Activated T-cell treated with anti-CD3 and anti-CD28 coated beads, Interleukin-2, amount 50 U/mL, for 4 hours (primary cell): Measurements from ENCODE around the gene PLEK. TPM values are rescaled to one million over a fixed set of nuclear protein-coding genes. Genes with fewer than 3 reads are reported as not detected.
A peak's percentile ranks its signal among the peaks of the same experiment; 100 is the strongest.
"Not testable (repeated sequence)": the region's sequence is repeated elsewhere in the genome, so short reads cannot be mapped to it uniquely, and the experiment has no call there.

Experiments used
- ATAC-seq, 2 donors: fragments of 200-7000 bp; cut with Tn5 transposase; one replicate each; pipeline ENCODE4 v1.10.0; 2021
- DNase-seq: peaks from one replicate; pipeline ENCODE4 v3.0.0-alpha.2; 2020
- H3K27me3 Mint-ChIP-seq: one replicate; pipeline ENCODE4 v1.8.0; 2021; ENCODE audit warnings: low read depth, mixed read lengths
- H3K36me3 Mint-ChIP-seq: one replicate; pipeline ENCODE4 v1.8.0; 2022; ENCODE audit warnings: mixed read lengths; ENCODE audit not compliant: insufficient read depth
- H3K4me1 Mint-ChIP-seq: one replicate; pipeline ENCODE4 v1.8.0; 2021; ENCODE audit warnings: low read depth, mixed read lengths
- H3K4me3 Mint-ChIP-seq: one replicate; pipeline ENCODE4 v1.8.0; 2021; ENCODE audit warnings: mild to moderate bottlenecking, moderate library complexity, mixed read lengths
- H3K9me3 Mint-ChIP-seq: one replicate; pipeline ENCODE4 v1.8.0; 2021; ENCODE audit warnings: mixed read lengths
- total RNA-seq, 3 donors: library from RNA; stranded (reverse); gene quantifications; one replicate each; pipeline ENCODE4 v1.2.1, GENCODE V29; 2021

Gene PLEK
- total RNA-seq, 3 donors from 2014 or later = 2.6 to 7.8 (median 7.8) TPM

DNA sequence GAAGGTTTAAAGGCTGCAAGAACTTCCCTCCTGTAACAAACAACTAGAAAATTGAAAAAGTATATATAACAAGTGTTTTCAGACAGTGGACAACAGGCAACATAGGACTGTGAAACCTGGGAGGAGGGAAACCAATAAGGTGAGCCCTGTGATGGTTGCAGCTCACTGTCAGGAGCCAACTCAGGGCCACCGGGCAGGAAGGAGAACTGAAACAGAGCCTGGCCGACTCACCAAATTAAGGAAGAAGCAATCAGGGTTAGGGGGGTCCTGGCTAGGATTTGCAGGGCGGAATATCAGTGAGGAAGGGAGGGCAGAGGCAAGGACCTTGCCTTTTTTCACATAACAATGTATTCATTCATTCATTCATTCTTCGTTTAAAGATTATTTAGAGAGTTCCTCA is 23.5 kb upstream of the PLEK start:
- H3K27me3 Mint-ChIP-seq = peaks cover 36% of the 10 kb centered on the region
- no peaks in the 10 kb centered on the region for H3K9me3 Mint-ChIP-seq
- DNase-seq (no peak), ATAC-seq (no peak)
- no peaks in the 10 kb centered on the region for H3K36me3 Mint-ChIP-seq
- no peak overlapping the region for H3K4me3 Mint-ChIP-seq
- H3K4me1 Mint-ChIP-seq = no peaks in the 10 kb centered on the region

DNA sequence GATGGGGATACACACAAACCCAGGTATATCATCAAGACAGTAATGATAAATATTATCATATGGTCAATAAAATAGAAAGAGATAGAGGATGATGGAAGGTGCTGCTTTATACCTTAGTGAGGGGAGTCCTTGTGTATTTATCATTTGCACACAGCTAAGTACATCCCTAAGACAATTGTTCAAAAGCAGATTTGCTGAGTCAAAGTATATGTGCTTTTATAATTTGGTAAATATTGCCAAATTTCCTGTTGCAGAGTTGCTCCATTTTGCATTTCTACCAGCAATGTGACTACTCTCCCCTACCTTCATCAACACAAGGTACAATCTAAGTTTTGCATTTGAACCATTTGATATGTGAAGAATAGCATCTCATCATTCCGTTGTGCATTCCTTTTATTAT is 22.6 kb upstream of the PLEK start:
- DNase-seq = no peak
- Mint-ChIP-seq H3K36me3 (no peaks in the 10 kb centered on the region), H3K4me1 (no peaks in the 10 kb centered on the region), H3K4me3 (no peak overlapping the region), H3K9me3 (no peaks in the 10 kb centered on the region), H3K27me3 (peaks cover 45% of the 10 kb centered on the region)
- ATAC-seq = no peak

GRCh38 chr2:68344031-68344430 is 21.1 kb upstream of the PLEK start:
- ATAC-seq = no peak
- no peak for DNase-seq
- no peaks in the 10 kb centered on the region for H3K4me1 Mint-ChIP-seq
- H3K27me3 Mint-ChIP-seq = peaks cover 51% of the 10 kb centered on the region
- H3K9me3 Mint-ChIP-seq = no peaks in the 10 kb centered on the region
- no peak overlapping the region for H3K4me3 Mint-ChIP-seq
- H3K36me3 Mint-ChIP-seq = no peaks in the 10 kb centered on the region

DNA sequence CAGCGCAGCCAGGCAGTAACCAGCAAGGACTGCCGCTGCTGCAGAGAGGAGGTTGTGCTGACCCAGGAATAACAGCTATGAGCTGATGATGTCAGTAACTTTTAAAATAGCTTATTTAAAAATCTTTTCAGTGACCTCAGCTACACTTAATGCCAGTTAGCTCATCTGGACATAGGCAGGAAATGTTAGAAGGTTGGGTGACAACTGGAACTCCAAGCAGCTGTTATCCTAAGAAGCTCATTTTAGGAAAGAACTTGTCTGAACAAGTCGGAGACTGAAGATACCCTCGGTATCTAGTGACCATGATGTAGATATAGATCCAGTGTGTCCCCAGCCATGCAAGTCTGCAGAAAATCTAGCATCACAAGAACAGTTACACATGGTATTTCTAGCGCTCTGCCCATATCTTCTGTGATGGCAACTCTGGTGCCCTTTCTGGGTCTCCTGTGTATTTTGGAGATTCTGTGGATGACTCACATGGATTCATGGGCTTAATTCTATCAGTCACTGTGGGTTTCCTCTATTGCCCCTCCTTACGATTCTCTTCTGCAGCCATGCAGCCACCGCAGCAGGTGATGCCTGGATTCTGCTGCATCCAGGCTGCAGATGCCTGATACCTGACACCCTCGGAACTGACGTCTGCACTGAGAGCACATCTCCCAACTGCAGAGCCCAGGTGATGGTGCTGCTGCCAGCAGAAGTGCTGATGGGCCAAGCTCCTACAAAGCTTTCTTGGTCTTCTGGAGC is 19.8 kb upstream of the PLEK start:
- H3K27me3 Mint-ChIP-seq = peaks cover 41% of the 10 kb centered on the region
- H3K4me1 Mint-ChIP-seq = no peaks in the 10 kb centered on the region
- no peak overlapping the region for H3K4me3 Mint-ChIP-seq
- DNase-seq (no peak), ATAC-seq (no peak)
- no peaks in the 10 kb centered on the region for H3K36me3 Mint-ChIP-seq
- no peaks in the 10 kb centered on the region for H3K9me3 Mint-ChIP-seq

- not testable (repeated sequence) for H3K4me1 Mint-ChIP-seq, H3K36me3 Mint-ChIP-seq, ATAC-seq, H3K9me3 Mint-ChIP-seq, DNase-seq, H3K4me3 Mint-ChIP-seq
- peaks cover 27% of the 10 kb centered on the region for H3K27me3 Mint-ChIP-seq
Measured at GRCh38 chr2:68349091-68349490, 16.0 kb upstream of the PLEK start.

DNA sequence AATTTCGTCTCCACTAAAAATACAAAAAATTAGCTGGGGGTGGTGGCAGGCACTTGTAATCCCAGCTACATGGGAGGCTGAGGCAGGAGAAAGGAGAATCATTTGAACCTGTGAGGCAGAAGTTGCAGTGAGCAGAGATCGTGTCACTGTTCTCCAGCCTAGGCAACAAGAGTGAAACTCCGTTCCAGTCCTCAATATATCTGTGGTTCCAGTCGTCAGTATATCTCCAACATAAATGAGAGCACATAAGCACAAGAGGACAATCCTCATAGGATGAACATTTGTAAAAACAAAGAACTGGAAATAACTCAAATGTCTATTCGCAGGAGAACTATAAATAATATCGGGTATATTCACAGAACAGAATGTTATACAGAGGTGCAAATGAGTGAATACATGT is 13.1 kb upstream of the PLEK start:
- ATAC-seq = no peak
- no peaks in the 10 kb centered on the region for H3K4me1 Mint-ChIP-seq
- no peaks in the 10 kb centered on the region for H3K9me3 Mint-ChIP-seq
- H3K4me3 Mint-ChIP-seq = no peak overlapping the region
- no peaks in the 10 kb centered on the region for H3K36me3 Mint-ChIP-seq
- peaks cover 12% of the 10 kb centered on the region for H3K27me3 Mint-ChIP-seq
- DNase-seq = no peak

DNA sequence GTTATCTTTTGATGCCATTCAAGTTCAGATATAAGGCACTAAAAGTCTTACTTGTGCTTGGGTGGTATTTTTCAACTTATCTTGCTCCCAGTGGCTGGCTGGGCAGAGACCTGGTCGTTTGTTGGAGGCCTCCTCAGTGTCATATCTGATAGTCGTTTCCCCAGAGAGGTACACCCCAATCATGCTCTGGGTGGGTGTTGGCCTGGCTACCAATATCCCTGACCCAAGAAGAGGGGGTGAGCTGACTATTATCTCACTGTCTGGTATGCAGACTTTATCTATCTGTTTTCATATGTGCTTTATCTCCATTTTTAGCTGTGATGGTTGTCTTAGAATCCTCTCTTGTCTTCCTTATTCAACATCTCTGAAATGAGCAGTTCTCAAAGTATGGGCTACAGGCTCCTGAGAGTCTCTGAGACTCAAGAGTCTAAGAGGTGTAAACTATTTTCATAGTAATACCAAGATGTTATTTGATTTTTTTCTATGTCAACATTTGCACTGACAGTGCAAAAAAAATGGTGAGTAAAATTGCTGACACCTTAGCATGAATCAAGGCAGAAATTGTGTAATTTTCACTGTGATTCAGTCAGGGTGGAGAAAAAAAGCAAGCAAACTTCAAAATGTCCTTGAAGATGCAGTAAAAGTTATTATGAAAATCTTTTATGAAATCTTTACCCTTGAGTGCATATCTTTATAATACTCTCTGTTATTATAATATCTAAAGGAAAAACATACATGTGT is 12.3 kb upstream of the PLEK start:
- DNase-seq = no peak
- Mint-ChIP-seq H3K27me3 (peaks cover 5% of the 10 kb centered on the region), H3K36me3 (no peaks in the 10 kb centered on the region), H3K4me1 (no peaks in the 10 kb centered on the region), H3K9me3 (no peaks in the 10 kb centered on the region), H3K4me3 (no peak overlapping the region)
- no peak for ATAC-seq

GRCh38 chr2:68356599-68357239 is 8.4 kb upstream of the PLEK start:
- ATAC-seq = no peak
- no peak for DNase-seq
- H3K4me3 Mint-ChIP-seq = no peak overlapping the region
- H3K9me3 Mint-ChIP-seq = no peaks in the 10 kb centered on the region
- H3K27me3 Mint-ChIP-seq = peaks cover 2% of the 10 kb centered on the region
- no peaks in the 10 kb centered on the region for H3K36me3 Mint-ChIP-seq
- H3K4me1 Mint-ChIP-seq = no peaks in the 10 kb centered on the region

DNA sequence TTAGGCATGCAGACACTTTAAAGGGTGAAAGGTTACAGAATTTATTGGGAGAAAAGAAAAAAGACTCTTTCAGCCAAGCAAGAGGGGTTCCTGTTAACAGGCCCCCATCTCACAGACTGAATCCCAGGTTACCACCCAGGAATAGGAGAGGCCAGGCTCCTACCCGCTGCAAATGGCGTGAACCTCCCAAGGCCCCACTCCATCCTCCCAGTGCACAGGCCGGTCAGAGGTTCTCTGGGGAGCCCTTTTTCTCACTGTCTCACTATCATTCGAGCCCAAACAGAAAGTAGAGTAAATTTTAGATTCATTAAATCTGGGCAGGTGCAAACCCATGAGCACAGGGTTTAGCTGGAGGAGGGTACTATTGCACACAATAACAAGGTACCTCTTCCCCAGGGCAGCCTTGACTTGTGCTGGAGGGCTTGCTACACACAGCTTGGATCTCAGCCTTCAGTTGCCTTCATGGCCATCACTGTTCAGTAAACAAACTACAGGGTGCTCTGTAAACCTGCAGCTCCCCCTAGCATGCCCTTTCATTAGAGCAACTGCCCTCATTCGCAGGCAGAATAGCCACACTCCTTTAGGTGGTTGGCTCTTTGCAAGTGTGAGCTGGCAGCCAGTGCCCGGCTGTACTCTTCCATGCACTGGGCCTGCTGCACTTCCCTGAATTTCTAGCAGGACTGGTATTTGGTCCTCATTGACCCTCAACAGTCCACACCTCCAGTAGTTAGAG is 7.3 kb upstream of the PLEK start:
- H3K9me3 Mint-ChIP-seq = no peaks in the 10 kb centered on the region
- ATAC-seq = no peak
- no peaks in the 10 kb centered on the region for H3K36me3 Mint-ChIP-seq
- peaks cover 2% of the 10 kb centered on the region for H3K27me3 Mint-ChIP-seq
- H3K4me1 Mint-ChIP-seq = peaks cover 8% of the 10 kb centered on the region
- DNase-seq = no peak
- no peak overlapping the region for H3K4me3 Mint-ChIP-seq

GRCh38 chr2:68359889-68360288 is 5.2 kb upstream of the PLEK start:
- no peak for ATAC-seq
- peaks cover 2% of the 10 kb centered on the region for H3K27me3 Mint-ChIP-seq
- H3K36me3 Mint-ChIP-seq = no peaks in the 10 kb centered on the region
- no peak overlapping the region for H3K4me3 Mint-ChIP-seq
- no peak for DNase-seq
- peaks cover 21% of the 10 kb centered on the region for H3K4me1 Mint-ChIP-seq
- no peaks in the 10 kb centered on the region for H3K9me3 Mint-ChIP-seq

DNA sequence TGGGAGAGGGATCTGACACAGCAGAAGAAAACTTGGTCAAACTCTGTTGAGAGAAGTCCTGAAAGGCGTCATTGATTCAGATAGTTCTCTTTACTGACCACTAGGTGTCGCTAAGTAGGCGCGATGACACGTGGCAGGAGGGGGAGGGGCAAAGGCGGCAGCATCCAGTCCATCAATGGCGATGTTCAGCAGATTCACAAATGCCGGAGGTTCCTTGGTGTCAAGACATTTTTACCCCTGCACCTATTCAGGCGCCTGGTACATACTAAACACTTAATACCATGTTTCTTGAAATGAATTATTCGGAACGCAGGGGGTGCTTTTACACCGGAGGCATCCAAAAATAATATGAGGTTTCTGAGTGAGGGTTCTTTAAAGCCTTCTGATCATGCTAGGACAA is 3.0 kb upstream of the PLEK start:
- ATAC-seq (peak; percentile 87 to 96), DNase-seq (peak; percentile 76)
- Mint-ChIP-seq H3K9me3 (no peaks in the 10 kb centered on the region), H3K36me3 (no peaks in the 10 kb centered on the region), H3K27me3 (peaks cover 2% of the 10 kb centered on the region), H3K4me3 (peak overlapping the region; percentile 65), H3K4me1 (peaks cover 24% of the 10 kb centered on the region)

DNA sequence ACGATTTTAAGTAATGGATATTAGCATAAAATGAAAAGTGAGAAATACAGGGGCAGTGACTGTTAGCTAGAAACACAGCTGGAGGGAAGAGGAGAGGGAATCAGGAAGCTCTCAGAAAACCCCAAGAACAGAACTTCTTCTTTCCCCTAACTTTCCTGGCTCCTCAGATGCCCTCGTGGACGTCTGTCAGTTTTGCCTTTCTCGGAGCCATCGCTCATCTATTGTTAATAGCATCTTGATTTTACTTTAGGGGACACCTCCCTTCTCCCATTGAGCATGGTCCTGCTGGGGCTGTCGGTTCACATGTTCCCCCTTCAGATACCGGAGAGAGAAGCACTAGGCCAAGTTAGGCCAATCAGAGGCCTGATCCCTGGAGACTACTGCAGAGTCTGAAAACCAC is 2.3 kb upstream of the PLEK start:
- ATAC-seq (no peak), DNase-seq (no peak)
- H3K4me3 Mint-ChIP-seq = no peak overlapping the region
- peaks cover 2% of the 10 kb centered on the region for H3K27me3 Mint-ChIP-seq
- H3K36me3 Mint-ChIP-seq = no peaks in the 10 kb centered on the region
- peaks cover 27% of the 10 kb centered on the region for H3K4me1 Mint-ChIP-seq
- no peaks in the 10 kb centered on the region for H3K9me3 Mint-ChIP-seq

DNA sequence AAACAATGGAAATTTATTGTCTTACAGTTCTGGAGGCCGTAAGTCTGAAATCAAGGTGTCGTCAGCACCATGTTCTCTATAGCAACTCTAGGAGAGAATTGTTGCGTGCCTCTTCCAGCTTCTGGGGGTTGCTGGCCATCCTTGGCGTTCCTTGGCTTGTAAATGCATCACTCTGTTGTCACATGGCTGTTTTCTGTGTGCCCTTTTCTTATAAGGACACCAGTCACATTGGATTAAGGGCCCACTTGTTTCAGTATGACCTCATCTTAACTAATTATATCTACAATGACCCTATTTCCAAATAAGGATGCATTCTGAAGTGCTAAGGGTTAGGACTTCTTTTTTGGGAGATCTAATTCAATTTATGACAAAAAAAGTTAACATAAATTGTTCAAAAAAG is 1.4 kb upstream of the PLEK start:
- ATAC-seq (no peak), DNase-seq (no peak)
- Mint-ChIP-seq H3K36me3 (no peaks in the 10 kb centered on the region), H3K4me1 (peaks cover 32% of the 10 kb centered on the region), H3K4me3 (peak overlapping the region; percentile 81), H3K27me3 (no peaks in the 10 kb centered on the region), H3K9me3 (no peaks in the 10 kb centered on the region)

DNA sequence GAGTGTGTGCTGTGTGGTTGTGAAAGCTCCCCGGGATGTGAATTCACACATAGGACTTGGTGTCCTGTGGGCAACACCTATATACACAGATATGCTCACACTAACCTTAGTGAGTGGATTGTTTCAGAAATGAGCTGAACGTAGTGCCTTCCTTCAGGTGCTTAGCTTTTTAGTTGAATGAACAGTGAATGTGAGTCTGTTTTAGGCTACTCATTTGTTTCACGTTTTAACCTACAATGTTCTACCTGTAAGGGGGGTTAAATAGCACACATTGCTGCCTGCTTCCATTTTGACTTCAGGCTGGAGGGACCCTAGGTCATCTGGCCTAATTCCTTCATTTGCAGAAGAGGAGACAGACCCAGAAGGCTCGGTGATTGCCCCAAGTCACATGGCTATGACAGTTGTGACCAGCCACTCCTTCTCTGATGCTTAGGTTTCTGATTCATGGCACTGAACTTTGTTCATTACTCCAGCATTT is 1.0 kb downstream of the PLEK start:
- ATAC-seq (no peak), DNase-seq (no peak)
- Mint-ChIP-seq H3K27me3 (no peaks in the 10 kb centered on the region), H3K36me3 (no peaks in the 10 kb centered on the region), H3K9me3 (no peaks in the 10 kb centered on the region), H3K4me3 (peak overlapping the region; percentile 81), H3K4me1 (peaks cover 43% of the 10 kb centered on the region)
